Measurements from ENCODE around the gene PATE4. TPM values are rescaled to one million over a fixed set of nuclear protein-coding genes. Genes with fewer than 3 reads are reported as not detected.

PATE4 gene
- total RNA-seq, 4 donors from 2014 or later, result not detected

GRCh38 chr11:125872138-125872491, 39.0 kb downstream of the PATE4 start:
- ATAC-seq, result no peak
- no peaks in the 10 kb centered on the region for H3K9me3 ChIP-seq
- H3K27ac ChIP-seq, result no peak overlapping the region

GRCh38 chr11:125873881-125874555, 40.9 kb downstream of the PATE4 start:
- no peak for ATAC-seq
- 40 to 67% methylated on average over 1 to 11 of the region's 20 CpGs for WGBS, 2 donors (ENCODE audit: low coverage in 1 of 2)
- no peak overlapping the region for H3K27ac ChIP-seq
- no peaks in the 10 kb centered on the region for H3K9me3 ChIP-seq
- peaks cover 0 to 5% (median 0%) of the 10 kb centered on the region in 3 donors for H3K4me1 ChIP-seq
- H3K36me3 ChIP-seq, result no peaks in the 10 kb centered on the region
- no peaks in the 10 kb centered on the region for H3K27me3 ChIP-seq
- no peak for TF ChIP-seq EP300 (IDR thresholded peaks at IDR 0.05)
- TF ChIP-seq POLR2A (IDR thresholded peaks at IDR 0.05), result no peak
- TF ChIP-seq CTCF (IDR thresholded peaks at IDR 0.05), result no peak
- no peak for TF ChIP-seq POLR2AphosphoS5 (IDR thresholded peaks at IDR 0.05)
- no peak overlapping the region for H3K4me3 ChIP-seq

More at GRCh38 chr11:125872138-125872491, 39.0 kb downstream of the PATE4 start:
- TF ChIP-seq EP300 (IDR thresholded peaks at IDR 0.05) (no peak), POLR2A (IDR thresholded peaks at IDR 0.05) (no peak), CTCF (IDR thresholded peaks at IDR 0.05) (no peak), POLR2AphosphoS5 (IDR thresholded peaks at IDR 0.05) (no peak)
- no peak overlapping the region for H3K4me3 ChIP-seq
- H3K27me3 ChIP-seq, result no peaks in the 10 kb centered on the region
- H3K4me1 ChIP-seq, result peaks cover 0 to 5% (median 0%) of the 10 kb centered on the region in 3 donors
- H3K36me3 ChIP-seq, result no peaks in the 10 kb centered on the region

GRCh38 chr11:125874556-125875124, 41.5 kb downstream of the PATE4 start:
- Histone ChIP-seq H3K4me1 (peaks cover 0 to 5% (median 0%) of the 10 kb centered on the region in 3 donors), H3K27me3 (no peaks in the 10 kb centered on the region), H3K4me3 (no peak overlapping the region), H3K9me3 (no peaks in the 10 kb centered on the region), H3K36me3 (no peaks in the 10 kb centered on the region), H3K27ac (no peak overlapping the region)
- ATAC-seq, result peak; percentile 72
- WGBS, 2 donors (ENCODE audit: low coverage in 1 of 2), result 5 to 7% methylated on average over 6 to 8 of the region's 8 CpGs
- no peak for TF ChIP-seq POLR2AphosphoS5 (IDR thresholded peaks at IDR 0.05)
- no peak for TF ChIP-seq EP300 (IDR thresholded peaks at IDR 0.05)
- peak; percentile 53 to 74 (median 68) for TF ChIP-seq CTCF (IDR thresholded peaks at IDR 0.05)
- TF ChIP-seq POLR2A (IDR thresholded peaks at IDR 0.05), result no peak

- Histone ChIP-seq H3K4me3 (no peak overlapping the region), H3K27ac (no peak overlapping the region), H3K27me3 (no peaks in the 10 kb centered on the region), H3K4me1 (peaks cover 0 to 3% (median 0%) of the 10 kb centered on the region in 3 donors), H3K9me3 (no peaks in the 10 kb centered on the region), H3K36me3 (no peaks in the 10 kb centered on the region)
- no peak for ATAC-seq
- 50 to 76% methylated on average over 1 of the region's 1 CpG for WGBS, 2 donors (ENCODE audit: low coverage in 1 of 2)
- no peak for TF ChIP-seq CTCF (IDR thresholded peaks at IDR 0.05)
- TF ChIP-seq POLR2A (IDR thresholded peaks at IDR 0.05), result no peak
- no peak for TF ChIP-seq POLR2AphosphoS5 (IDR thresholded peaks at IDR 0.05)
- no peak for TF ChIP-seq EP300 (IDR thresholded peaks at IDR 0.05)
Measured at GRCh38 chr11:125881291-125881690, 48.2 kb downstream of the PATE4 start.

- 82 to 100% methylated on average over 5 to 8 of the region's 8 CpGs for WGBS, 2 donors (ENCODE audit: low coverage in 1 of 2)
- TF ChIP-seq EP300 (IDR thresholded peaks at IDR 0.05) (no peak), CTCF (IDR thresholded peaks at IDR 0.05) (no peak), POLR2AphosphoS5 (IDR thresholded peaks at IDR 0.05) (no peak), POLR2A (IDR thresholded peaks at IDR 0.05) (no peak)
Measured at GRCh38 chr11:125883375-125883774, 50.3 kb downstream of the PATE4 start.

More at GRCh38 chr11:125883375-125883774, 50.3 kb downstream of the PATE4 start:
- Histone ChIP-seq H3K4me1 (peaks cover 0 to 16% (median 0%) of the 10 kb centered on the region in 3 donors), H3K4me3 (no peak overlapping the region), H3K27ac (no peak overlapping the region), H3K27me3 (no peaks in the 10 kb centered on the region), H3K9me3 (no peaks in the 10 kb centered on the region), H3K36me3 (no peaks in the 10 kb centered on the region)
- no peak for ATAC-seq

All from gastroesophageal sphincter (tissue), 4 donors.